OCI-LY7 (cell line): ENCODE results near the gene ALK.
"Not testable (repeated sequence)": the region's sequence is repeated elsewhere in the genome, so short reads cannot be mapped to it uniquely, and the experiment has no call there.

Experiments used
- CTCF ChIP-seq: fragments of 200-600 bp; sonication (generic); conservative IDR thresholded peaks from 2 replicates; pipeline ENCODE4 v1.5.1; 2014; ENCODE audit warnings: mild to moderate bottlenecking, antibody characterized with exemption, low read length, moderate library complexity, mixed read lengths
- EZH2phosphoT487 ChIP-seq: fragments of 200-600 bp; sonication (generic); IDR thresholded peaks from 2 replicates; pipeline ENCODE4 v1.6.1; 2018; ENCODE audit warnings: low read depth, borderline replicate concordance, mild to moderate bottlenecking, mixed run types, antibody characterized with exemption, low read length, moderate library complexity, mixed read lengths

GRCh38 chr2:29245035-29245741 is 676.2 kb downstream of the ALK start:
- TF ChIP-seq CTCF, EZH2phosphoT487: not testable (repeated sequence)
